ENCODE measurements around the gene ME3. TPM values are rescaled to one million over a fixed set of nuclear protein-coding genes. Genes with fewer than 3 reads are reported as not detected.

ME3 gene
- total RNA-seq, 1 donor from 2014 or later: 1.3 TPM

DNA sequence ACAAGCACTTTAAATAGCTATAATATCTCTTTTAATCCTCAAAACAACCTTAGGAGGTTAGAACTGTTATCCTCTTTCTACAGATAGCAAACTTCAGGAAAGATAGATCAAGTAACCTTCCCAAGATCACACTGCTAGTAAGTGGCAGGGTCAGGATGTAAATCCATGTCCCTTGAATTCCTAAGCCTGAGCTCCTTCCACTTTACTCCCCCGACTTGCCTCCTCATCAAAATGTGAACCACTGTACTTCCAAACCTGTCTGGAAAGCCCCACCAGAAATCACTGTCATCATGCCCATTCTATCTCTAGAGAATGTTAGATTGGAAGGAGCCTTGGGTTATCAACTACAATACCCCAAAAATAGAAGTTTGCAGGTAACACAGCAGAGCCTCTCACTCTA is 33.7 kb downstream of the ME3 start:
- Mint-ChIP-seq H3K36me3 (ENCODE audit: low read depth) (no peaks in the 10 kb centered on the region), H3K9me3 (no peaks in the 10 kb centered on the region), H3K4me3 (no peak overlapping the region), H3K4me1 (no peaks in the 10 kb centered on the region), H3K27me3 (peaks cover 5% of the 10 kb centered on the region), H3K27ac (no peak overlapping the region)
- ChIA-PET CTCF (no interaction called here), POLR2A (no interaction called here)
- DNase-seq (no peak), ATAC-seq (ENCODE audit: low read depth) (no peak)
- intact Hi-C loops (cut with micrococcal nuclease): no loop called here
- TF ChIP-seq CTCF (IDR thresholded peaks at IDR 0.05): no peak

- POLR2A ChIA-PET: no interaction called here
- H3K36me3 Mint-ChIP-seq (ENCODE audit: low read depth): no peaks in the 10 kb centered on the region
- no peaks in the 10 kb centered on the region for H3K9me3 Mint-ChIP-seq
- no peak overlapping the region for H3K27ac Mint-ChIP-seq
- no peaks in the 10 kb centered on the region for H3K4me1 Mint-ChIP-seq
- peaks cover 1% of the 10 kb centered on the region for H3K27me3 Mint-ChIP-seq
- intact Hi-C loops (cut with micrococcal nuclease): no loop called here
- no peak for TF ChIP-seq CTCF (IDR thresholded peaks at IDR 0.05)
- H3K4me3 Mint-ChIP-seq: no peak overlapping the region
- no peak for ATAC-seq (ENCODE audit: low read depth)
- DNase-seq: no peak
- CTCF ChIA-PET: no interaction called here
Measured at GRCh38 chr11:86637988-86638387, 34.4 kb downstream of the ME3 start.

DNA sequence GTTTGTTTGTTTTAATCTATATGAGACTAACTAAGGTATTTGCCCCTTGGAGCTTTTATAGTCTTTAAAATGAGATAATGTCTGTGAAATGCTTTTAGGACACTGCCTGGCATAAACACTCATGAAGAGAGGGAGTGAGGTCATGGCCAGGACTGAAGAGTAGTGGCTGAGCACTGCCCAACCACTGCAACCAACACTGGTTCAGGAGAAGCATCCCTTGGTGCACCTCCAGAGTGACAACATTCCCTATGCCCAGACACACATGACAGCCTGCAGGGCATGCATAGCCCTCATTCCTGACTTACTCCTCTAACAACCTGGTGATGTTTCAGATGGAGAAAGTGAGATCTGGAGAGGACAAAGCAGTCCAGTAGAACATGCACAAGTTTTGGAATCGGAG is 36.1 kb downstream of the ME3 start:
- Mint-ChIP-seq H3K4me3 (no peak overlapping the region), H3K27ac (no peak overlapping the region), H3K36me3 (ENCODE audit: low read depth) (no peaks in the 10 kb centered on the region), H3K9me3 (no peaks in the 10 kb centered on the region), H3K4me1 (no peaks in the 10 kb centered on the region), H3K27me3 (no peaks in the 10 kb centered on the region)
- CTCF ChIA-PET: no interaction called here
- ATAC-seq (ENCODE audit: low read depth) (no peak), DNase-seq (no peak)
- TF ChIP-seq CTCF (IDR thresholded peaks at IDR 0.05): no peak
- intact Hi-C loops (cut with micrococcal nuclease): no loop called here
- POLR2A ChIA-PET: no interaction called here

DNA sequence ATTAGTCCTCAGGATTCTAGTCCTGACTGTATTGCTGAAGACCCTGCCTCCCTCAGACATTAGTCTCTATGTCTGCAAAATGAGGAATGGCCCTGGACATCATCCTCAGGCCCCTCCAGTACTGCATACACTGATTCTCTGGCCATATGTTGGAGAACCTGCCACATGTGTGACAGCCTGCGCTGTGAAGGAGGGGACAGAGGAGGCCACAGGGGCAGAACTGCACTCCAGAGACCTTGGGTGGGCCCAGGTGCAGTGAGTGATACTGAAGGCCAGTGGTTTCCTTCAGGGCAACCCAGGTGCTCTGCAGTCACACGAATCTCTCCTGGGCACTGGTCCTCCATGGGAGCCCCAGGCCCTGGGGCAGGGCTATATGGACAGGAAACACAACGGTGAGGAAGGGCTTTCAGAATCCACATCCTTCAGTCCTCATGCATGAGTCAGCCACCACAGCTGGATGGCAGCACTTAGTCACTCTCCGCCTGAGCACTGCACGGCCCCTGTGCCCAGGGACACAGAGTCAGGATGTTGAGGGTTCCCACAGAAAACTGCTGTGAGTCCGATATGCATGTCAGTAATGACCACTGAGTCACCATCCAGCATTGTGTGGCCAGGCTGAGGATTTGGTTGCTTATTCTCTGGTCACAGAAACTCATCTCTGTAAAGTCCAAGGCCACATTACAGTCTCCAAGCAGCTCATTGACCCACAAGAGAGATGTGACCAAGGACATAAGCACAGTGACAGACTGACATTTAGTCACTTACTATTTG is 39.7 kb downstream of the ME3 start:
- Mint-ChIP-seq H3K4me1 (no peaks in the 10 kb centered on the region), H3K4me3 (no peak overlapping the region), H3K36me3 (ENCODE audit: low read depth) (no peaks in the 10 kb centered on the region), H3K9me3 (no peaks in the 10 kb centered on the region), H3K27ac (no peak overlapping the region), H3K27me3 (no peaks in the 10 kb centered on the region)
- POLR2A ChIA-PET: no interaction called here
- intact Hi-C loops (cut with micrococcal nuclease): no loop called here
- ATAC-seq (ENCODE audit: low read depth) (no peak), DNase-seq (no peak)
- no peak for TF ChIP-seq CTCF (IDR thresholded peaks at IDR 0.05)
- CTCF ChIA-PET: no interaction called here

DNA sequence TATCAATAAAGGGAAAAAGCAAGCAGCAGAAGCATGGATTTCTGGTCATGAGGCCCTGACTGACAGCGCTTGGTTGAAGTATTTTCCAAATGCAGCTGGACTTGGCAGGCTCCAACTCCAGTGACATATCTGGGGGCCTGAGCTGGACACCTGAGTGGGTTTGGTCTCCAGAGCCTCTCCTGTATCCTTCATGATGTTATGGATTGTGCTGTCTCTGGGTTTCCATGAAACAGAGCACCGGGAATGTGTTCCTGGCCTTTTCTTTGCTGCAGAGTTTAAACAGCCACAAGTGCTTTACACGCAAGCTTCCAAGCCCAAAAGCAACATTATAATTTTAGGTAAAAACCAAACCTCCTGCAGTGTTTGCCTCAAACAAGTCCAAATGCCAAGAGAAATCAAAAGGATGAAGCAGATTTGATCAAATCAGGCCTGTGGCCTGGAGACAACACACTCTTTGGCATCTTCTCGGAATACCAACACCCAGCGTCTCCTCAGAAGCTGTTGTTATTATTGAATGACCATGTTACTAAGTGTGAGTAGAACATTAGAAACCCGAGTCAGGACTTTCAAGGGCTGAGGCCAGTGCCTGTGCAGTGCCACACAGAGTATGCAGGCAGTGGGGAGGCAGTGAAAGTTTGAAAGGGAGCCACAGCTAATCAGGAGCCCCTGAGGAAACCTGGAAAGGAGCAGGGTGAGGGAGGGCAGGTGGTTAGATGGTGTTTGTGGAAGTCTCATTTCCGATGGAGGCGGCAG is 42.0 kb downstream of the ME3 start:
- ChIA-PET POLR2A (no interaction called here), CTCF (no interaction called here)
- intact Hi-C loops (cut with micrococcal nuclease): no loop called here
- ATAC-seq (ENCODE audit: low read depth): no peak
- no peak for DNase-seq
- Mint-ChIP-seq H3K4me1 (no peaks in the 10 kb centered on the region), H3K9me3 (no peaks in the 10 kb centered on the region), H3K27me3 (peaks cover 2% of the 10 kb centered on the region), H3K4me3 (no peak overlapping the region), H3K27ac (no peak overlapping the region), H3K36me3 (ENCODE audit: low read depth) (no peaks in the 10 kb centered on the region)
- no peak for TF ChIP-seq CTCF (IDR thresholded peaks at IDR 0.05)

Measured in activated B cell treated with CpG ODN at 0.5 μM for 24 hours (primary cell).